Parathyroid adenoma (tissue), 2 donors: ENCODE results near the gene ERAS.

ENCODE experiments used
- H2AFZ ChIP-seq: fragments of 300-600 bp; sonication (generic); one replicate; pipeline ENCODE4 v1.7.0; 2017; ENCODE audit warnings: antibody characterized with exemption, mild to moderate bottlenecking
- H3K27ac ChIP-seq: fragments of 300-600 bp; sonication (generic); one replicate; pipeline ENCODE4 v1.7.0; 2017
- H3K27me3 ChIP-seq: fragments of 300-600 bp; sonication (generic); one replicate; pipeline ENCODE4 v1.7.0; 2017; ENCODE audit warnings: low read length; ENCODE audit not compliant: control insufficient read depth, insufficient read depth
- H3K36me3 ChIP-seq: fragments of 300-600 bp; sonication (generic); one replicate; pipeline ENCODE4 v1.7.0; 2017; ENCODE audit warnings: low read length; ENCODE audit not compliant: control insufficient read depth, insufficient read depth
- H3K4me1 ChIP-seq: fragments of 300-600 bp; sonication (generic); one replicate; pipeline ENCODE4 v1.7.0; 2017; ENCODE audit warnings: control low read depth
- H3K4me2 ChIP-seq: fragments of 300-600 bp; sonication (generic); one replicate; pipeline ENCODE4 v1.7.0; 2017; ENCODE audit warnings: low read length
- H3K4me3 ChIP-seq: fragments of 300-600 bp; sonication (generic); one replicate; pipeline ENCODE4 v1.7.0; 2017; ENCODE audit warnings: low read depth, low read length
- H3K79me2 ChIP-seq: fragments of 300-600 bp; sonication (generic); one replicate; pipeline ENCODE4 v1.7.0; 2017; ENCODE audit warnings: control low read depth
- H3K9ac ChIP-seq: fragments of 300-600 bp; sonication (generic); one replicate; pipeline ENCODE4 v1.7.0; 2017; ENCODE audit warnings: mild to moderate bottlenecking
- H3K9me3 ChIP-seq: fragments of 300-600 bp; sonication (generic); one replicate; pipeline ENCODE4 v1.7.0; 2017; ENCODE audit warnings: low read length; ENCODE audit not compliant: control insufficient read depth
- CTCF ChIP-seq: fragments of 300-600 bp; sonication (generic); IDR thresholded peaks from one replicate; pipeline ENCODE4 v1.7.0; 2017; ENCODE audit warnings: antibody characterized with exemption, mild to moderate bottlenecking
- donor health status: primary hyperparathyroidism.

Gene ERAS

GRCh38 chrX:48794911-48795515 lies 31.3 kb upstream of the ERAS start:
- Histone ChIP-seq H3K27ac (no peak overlapping the region), H3K27me3 (no peaks in the 10 kb centered on the region), H3K9me3 (no peaks in the 10 kb centered on the region), H3K36me3 (no peaks in the 10 kb centered on the region), H3K4me2 (no peak overlapping the region), H3K4me1 (no peaks in the 10 kb centered on the region), H3K9ac (no peak overlapping the region), H3K4me3 (no peak overlapping the region), H2AFZ (no peak overlapping the region), H3K79me2 (no peaks in the 10 kb centered on the region)
- no peak for TF ChIP-seq CTCF

- H3K36me3 ChIP-seq, result no peaks in the 10 kb centered on the region
- no peak overlapping the region for H3K4me2 ChIP-seq
- no peaks in the 10 kb centered on the region for H3K4me1 ChIP-seq
- H3K79me2 ChIP-seq, result no peaks in the 10 kb centered on the region
- no peak overlapping the region for H3K27ac ChIP-seq
- no peak for TF ChIP-seq CTCF
- no peak overlapping the region for H2AFZ ChIP-seq
- no peaks in the 10 kb centered on the region for H3K9me3 ChIP-seq
- H3K27me3 ChIP-seq, result no peaks in the 10 kb centered on the region
- H3K9ac ChIP-seq, result no peak overlapping the region
- H3K4me3 ChIP-seq, result no peak overlapping the region
These were observed 28.0 kb upstream of the ERAS start for GRCh38 chrX:48798318-48798717.

GRCh38 chrX:48800574-48801279 lies 25.6 kb upstream of the ERAS start:
- H2AFZ ChIP-seq, result peak overlapping the region; percentile 87
- no peaks in the 10 kb centered on the region for H3K79me2 ChIP-seq
- no peaks in the 10 kb centered on the region for H3K27me3 ChIP-seq
- peak overlapping the region; percentile 87 for H3K4me2 ChIP-seq
- H3K9me3 ChIP-seq, result no peaks in the 10 kb centered on the region
- H3K9ac ChIP-seq, result no peak overlapping the region
- no peaks in the 10 kb centered on the region for H3K4me1 ChIP-seq
- TF ChIP-seq CTCF, result no peak
- H3K27ac ChIP-seq, result peak overlapping the region; percentile 95
- H3K36me3 ChIP-seq, result no peaks in the 10 kb centered on the region
- peak overlapping the region; percentile 75 for H3K4me3 ChIP-seq

DNA sequence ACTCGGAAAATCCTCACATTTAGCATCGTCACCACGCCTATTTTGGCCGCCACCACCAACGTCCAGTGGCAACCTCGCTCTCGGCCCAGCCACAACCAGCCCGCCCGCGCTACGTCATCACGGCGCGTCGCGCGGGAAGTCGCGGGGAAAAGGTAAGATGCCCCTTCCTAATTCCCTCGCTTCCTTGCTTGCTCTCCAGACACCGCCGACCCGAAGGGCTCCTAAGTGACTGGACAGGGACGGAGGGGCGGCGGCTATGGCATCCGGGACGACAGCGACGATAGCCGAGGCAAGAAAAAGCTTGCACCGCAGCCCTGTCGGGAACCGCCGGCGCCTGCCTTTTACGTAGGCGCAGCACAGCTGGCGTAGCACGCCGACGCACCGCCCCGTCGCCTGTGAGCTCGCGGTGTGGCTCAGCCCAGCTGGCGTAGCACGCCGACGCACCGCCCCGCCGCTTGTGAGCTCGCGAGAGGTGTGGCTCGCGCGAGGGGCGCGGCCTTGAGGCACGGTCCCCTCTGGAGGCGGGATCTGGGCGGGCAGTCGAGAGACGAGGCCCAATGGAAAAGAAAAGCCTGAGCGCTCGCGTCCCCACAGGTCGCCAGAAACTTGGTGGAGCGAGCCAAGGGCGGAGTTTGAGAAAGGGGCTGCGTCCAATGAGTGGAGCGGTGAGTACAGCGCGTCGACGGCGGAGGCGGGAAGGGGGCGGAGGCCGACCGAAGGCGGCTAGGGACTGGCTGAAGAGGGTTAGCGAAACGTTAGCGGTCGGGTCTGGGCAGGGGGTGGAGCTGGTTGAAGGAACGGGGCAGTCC lies 24.8 kb upstream of the ERAS start, which contains the start of gene HDAC6:
Gene HDAC6, plus strand, starts transcription at position 788 of the 809 bp plus-strand sequence. CDS start 626 bp downstream, outside the sequence.
- Histone ChIP-seq H3K9ac (peak within 1 kb of the TSS; percentile 40), H2AFZ (peak within 1 kb of the TSS; percentile 87), H3K27ac (peak within 1 kb of the TSS; percentile 96), H3K4me1 (no peaks in the 10 kb centered on the region), H3K79me2 (no peaks in the 10 kb centered on the region), H3K36me3 (no peaks in the 10 kb centered on the region), H3K4me3 (peak within 1 kb of the TSS; percentile 84), H3K9me3 (no peaks in the 10 kb centered on the region), H3K27me3 (no peaks in the 10 kb centered on the region), H3K4me2 (peak within 1 kb of the TSS; percentile 87)
- no peak for TF ChIP-seq CTCF
